Measurements from ENCODE around the gene ADGRG4. TPM values are rescaled to one million over a fixed set of nuclear protein-coding genes. Genes with fewer than 3 reads are reported as not detected.

The ADGRG4 gene
- polyA plus RNA-seq, 1 donor from 2014 or later: not detected

DNA sequence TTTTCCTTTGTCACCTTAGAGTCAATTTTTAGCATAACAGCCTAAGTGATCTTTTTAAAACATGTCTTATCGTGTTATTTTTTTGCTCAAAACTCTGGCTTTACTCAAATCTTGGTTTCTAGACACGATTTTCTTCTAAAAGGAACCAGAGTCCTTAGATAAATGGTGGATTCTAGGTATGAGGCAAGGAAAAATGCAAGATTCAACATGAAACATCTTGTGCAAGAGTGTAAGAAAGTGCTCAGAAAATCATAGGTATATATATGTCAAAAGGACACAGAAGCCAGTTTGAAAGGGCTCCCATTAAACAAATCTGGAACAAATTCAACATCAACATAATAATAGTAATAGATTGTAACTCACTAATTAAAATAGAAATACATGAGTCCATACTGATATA lies 8.1 kb upstream of the ADGRG4 start:
- Histone ChIP-seq H3K36me3 (ENCODE audit: insufficient read depth, low read length) (no peaks in the 10 kb centered on the region), H3K9me2 (ENCODE audit: insufficient read depth, low read length) (no peaks in the 10 kb centered on the region), H3F3A (ENCODE audit: insufficient read depth, low read length, poor library complexity, severe bottlenecking) (no peaks in the 10 kb centered on the region), H3K27ac (ENCODE audit: low read length) (no peak overlapping the region), H4K20me1 (ENCODE audit: insufficient read depth) (no peaks in the 10 kb centered on the region), H3K4me3 (ENCODE audit: low read length) (no peak overlapping the region), H2AFZ (ENCODE audit: low read depth, low read length) (no peak overlapping the region), H3K9me3 (ENCODE audit: low read length) (no peaks in the 10 kb centered on the region), H3K27me3 (ENCODE audit: insufficient read depth, low read depth, low read length) (no peaks in the 10 kb centered on the region), H3K4me2 (ENCODE audit: low read length) (no peak overlapping the region), H3K9ac (ENCODE audit: low read length) (no peak overlapping the region), H3K79me2 (replicated peaks; ENCODE audit: insufficient read depth, low read length) (no peaks in the 10 kb centered on the region)
- no peak for TF ChIP-seq CTCF (IDR thresholded peaks at IDR 0.05; ENCODE audit: poor library complexity, severe bottlenecking)
- TF ChIP-seq EP300 (conservative IDR thresholded peaks at IDR 0.05; ENCODE audit: poor library complexity, severe bottlenecking): no peak
- no peak for TF ChIP-seq EZH2 (IDR thresholded peaks at IDR 0.05; ENCODE audit: borderline replicate concordance, insufficient read depth, low read length, poor library complexity, severe bottlenecking)
- TF ChIP-seq TAF1 (IDR thresholded peaks at IDR 0.05; ENCODE audit: low read depth): no peak
- TF ChIP-seq REST (IDR thresholded peaks at IDR 0.05; ENCODE audit: borderline replicate concordance): no peak
- TF ChIP-seq MXI1 (conservative IDR thresholded peaks at IDR 0.05; ENCODE audit: poor library complexity, severe bottlenecking): no peak
- no peak for TF ChIP-seq POLR2AphosphoS5 (IDR thresholded peaks at IDR 0.05)
- no peak for TF ChIP-seq SMC3 (conservative IDR thresholded peaks at IDR 0.05; ENCODE audit: poor library complexity)
- TF ChIP-seq RAD21 (conservative IDR thresholded peaks at IDR 0.05): no peak

GRCh38 chrX:136295380-136295779 lies 5.4 kb upstream of the ADGRG4 start:
- Histone ChIP-seq H3K27me3 (ENCODE audit: insufficient read depth, low read depth, low read length) (no peaks in the 10 kb centered on the region), H3F3A (ENCODE audit: insufficient read depth, low read length, poor library complexity, severe bottlenecking) (no peaks in the 10 kb centered on the region), H2AFZ (ENCODE audit: low read depth, low read length) (no peak overlapping the region), H3K9me2 (ENCODE audit: insufficient read depth, low read length) (no peaks in the 10 kb centered on the region), H4K20me1 (ENCODE audit: insufficient read depth) (no peaks in the 10 kb centered on the region), H3K4me2 (ENCODE audit: low read length) (no peak overlapping the region), H3K27ac (ENCODE audit: low read length) (no peak overlapping the region), H3K9me3 (ENCODE audit: low read length) (no peaks in the 10 kb centered on the region), H3K4me3 (ENCODE audit: low read length) (no peak overlapping the region), H3K36me3 (ENCODE audit: insufficient read depth, low read length) (no peaks in the 10 kb centered on the region), H3K79me2 (replicated peaks; ENCODE audit: insufficient read depth, low read length) (no peaks in the 10 kb centered on the region), H3K9ac (ENCODE audit: low read length) (no peak overlapping the region)
- TF ChIP-seq EP300 (conservative IDR thresholded peaks at IDR 0.05; ENCODE audit: poor library complexity, severe bottlenecking): no peak
- no peak for TF ChIP-seq SMC3 (conservative IDR thresholded peaks at IDR 0.05; ENCODE audit: poor library complexity)
- no peak for TF ChIP-seq TAF1 (IDR thresholded peaks at IDR 0.05; ENCODE audit: low read depth)
- TF ChIP-seq EZH2 (IDR thresholded peaks at IDR 0.05; ENCODE audit: borderline replicate concordance, insufficient read depth, low read length, poor library complexity, severe bottlenecking): no peak
- TF ChIP-seq RAD21 (conservative IDR thresholded peaks at IDR 0.05): no peak
- TF ChIP-seq MXI1 (conservative IDR thresholded peaks at IDR 0.05; ENCODE audit: poor library complexity, severe bottlenecking): no peak
- TF ChIP-seq POLR2AphosphoS5 (IDR thresholded peaks at IDR 0.05): no peak
- TF ChIP-seq CTCF (IDR thresholded peaks at IDR 0.05; ENCODE audit: poor library complexity, severe bottlenecking): no peak
- no peak for TF ChIP-seq REST (IDR thresholded peaks at IDR 0.05; ENCODE audit: borderline replicate concordance)
